ENCODE data around the gene FGFBP2. TPM values are rescaled to one million over a fixed set of nuclear protein-coding genes. Genes with fewer than 3 reads are reported as not detected.

The FGFBP2 gene
- not detected in 2 replicates for total RNA-seq

GRCh38 chr4:15963001-15963451 is at the start of gene FGFBP2:
Gene FGFBP2 (minus strand): TSS chr4:15963175. CDS start chr4:15963129, 46 bp downstream.

GRCh38 chr4:15938640-15939039 is 24.3 kb downstream of the FGFBP2 start, which contains the start of gene FGFBP1:
Gene FGFBP1 (minus strand): TSS chr4:15938740. CDS start chr4:15936632, 2,108 bp downstream.

Other genes with a start within 250 kb of the FGFBP2 start
- under 0.01 TPM in 1 of 2 replicates, not detected in the other for gene CD38, start 184.8 kb downstream of the FGFBP2 start, total RNA-seq
- not detected in 2 replicates for gene FGFBP1, start 24.4 kb downstream of the FGFBP2 start, total RNA-seq
- gene PROM1, start 120.8 kb upstream of the FGFBP2 start, total RNA-seq, result 0.30 and 0.65 TPM in 2 replicates

Measured in epithelial cell of umbilical artery (primary cell).